Stimulated activated CD4-positive, alpha-beta T cell treated with anti-CD3 and anti-CD28 coated beads, Interleukin-15, amount 100 ng/mL, for 24 hours (primary cell): ENCODE data around the gene NF1.
"Not testable (repeated sequence)": the region's sequence is repeated elsewhere in the genome, so short reads cannot be mapped to it uniquely, and the experiment has no call there.

Experiments used
- DNase-seq: peaks from one replicate; pipeline ENCODE4 v3.0.0-alpha.2; 2020

The NF1 gene

DNA sequence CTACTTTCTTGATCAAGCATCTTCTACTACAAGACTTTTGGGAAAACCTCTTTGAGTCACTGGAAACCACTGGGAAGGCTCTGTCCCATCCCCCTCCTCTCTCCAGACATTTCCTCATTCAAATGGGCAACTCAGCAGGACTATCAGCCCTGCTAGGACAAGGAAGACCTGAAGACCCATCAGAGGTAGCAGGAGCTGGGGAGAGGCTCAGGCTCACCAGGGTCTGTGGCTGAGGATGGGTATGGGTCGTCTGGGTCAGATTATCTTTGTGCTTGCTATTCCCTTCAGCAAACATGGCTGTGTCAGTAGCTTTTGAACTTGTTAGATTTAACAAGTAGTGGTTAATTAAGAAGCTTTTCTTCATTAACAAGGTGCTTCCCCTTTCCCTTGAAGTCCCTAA lies 15.0 kb upstream of the NF1 start:
- no peak for DNase-seq

GRCh38 chr17:31085563-31085962 lies 9.2 kb upstream of the NF1 start:
- DNase-seq = no peak

DNA sequence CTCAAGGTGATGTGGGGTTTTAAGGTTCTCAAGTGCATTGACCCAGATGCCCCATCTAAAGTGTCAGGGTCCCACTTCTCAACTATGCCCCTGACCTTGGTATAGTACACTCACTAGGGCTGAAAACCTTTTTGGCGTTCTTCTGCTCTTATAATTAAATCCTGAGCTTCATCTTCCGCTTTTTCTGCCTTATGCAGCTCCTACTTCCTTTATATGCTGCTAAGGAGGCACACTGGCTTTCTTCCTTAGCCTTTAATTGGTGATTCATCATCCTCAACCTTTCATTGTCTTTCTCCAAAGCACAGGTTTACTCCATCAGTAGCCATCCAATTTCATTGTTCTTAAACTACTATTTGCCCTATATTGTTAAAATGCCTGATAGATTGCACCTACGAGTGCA lies 5.3 kb upstream of the NF1 start:
- no peak for DNase-seq

GRCh38 chr17:31090650-31091049 lies 4.1 kb upstream of the NF1 start:
- not testable (repeated sequence) for DNase-seq

DNA sequence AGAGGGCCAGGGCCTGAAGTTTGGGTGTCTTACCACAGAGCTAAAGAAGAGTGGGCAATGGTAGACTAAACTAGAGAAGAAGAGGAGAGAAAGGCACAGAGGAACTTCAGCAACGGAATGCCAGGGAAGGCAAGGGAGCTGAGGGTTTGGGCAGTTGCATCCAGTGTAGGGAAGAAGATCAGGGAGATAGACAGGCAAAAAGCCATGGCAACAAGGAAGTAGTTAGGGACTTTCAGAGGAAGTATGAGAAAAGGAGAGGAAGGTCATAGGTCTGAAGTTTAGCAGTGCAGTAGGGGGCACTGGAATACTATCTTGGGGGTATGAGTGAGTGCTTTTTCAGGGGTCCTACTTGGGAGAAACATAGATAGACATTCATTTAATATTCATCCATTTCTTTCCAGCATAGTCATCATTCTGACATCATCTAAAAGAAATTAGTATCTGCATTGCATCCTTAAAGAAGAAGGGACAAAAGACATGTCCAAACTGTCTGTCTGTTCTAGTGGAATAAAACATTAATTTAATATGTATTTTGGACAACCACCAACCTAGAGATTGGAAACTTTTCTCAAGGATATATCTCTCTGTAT lies 2.2 kb upstream of the NF1 start:
- DNase-seq = no peak

GRCh38 chr17:31093866-31094599 lies 744 bp upstream of the NF1 start:
- DNase-seq = no peak

- peak; percentile 26 for DNase-seq
Measured at GRCh38 chr17:31095236-31096105, 694 bp downstream of the NF1 start.

DNA sequence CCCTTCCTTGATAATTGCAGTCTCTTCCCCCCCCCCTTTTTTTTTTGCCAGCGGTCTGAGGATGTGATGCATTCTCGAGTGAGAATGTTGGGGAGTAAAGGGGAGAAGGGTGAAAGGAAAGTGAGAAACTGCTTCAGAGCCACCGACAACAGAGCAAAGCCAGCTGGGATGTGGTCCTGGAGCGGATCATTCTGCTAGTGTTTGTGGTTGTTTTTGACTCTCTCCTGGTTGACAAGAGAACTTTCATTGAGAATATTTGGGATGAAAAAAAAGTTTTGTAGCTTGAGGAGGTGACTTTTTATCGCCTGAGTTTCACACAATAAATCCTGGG lies 1.3 kb downstream of the NF1 start:
- DNase-seq = no peak

DNA sequence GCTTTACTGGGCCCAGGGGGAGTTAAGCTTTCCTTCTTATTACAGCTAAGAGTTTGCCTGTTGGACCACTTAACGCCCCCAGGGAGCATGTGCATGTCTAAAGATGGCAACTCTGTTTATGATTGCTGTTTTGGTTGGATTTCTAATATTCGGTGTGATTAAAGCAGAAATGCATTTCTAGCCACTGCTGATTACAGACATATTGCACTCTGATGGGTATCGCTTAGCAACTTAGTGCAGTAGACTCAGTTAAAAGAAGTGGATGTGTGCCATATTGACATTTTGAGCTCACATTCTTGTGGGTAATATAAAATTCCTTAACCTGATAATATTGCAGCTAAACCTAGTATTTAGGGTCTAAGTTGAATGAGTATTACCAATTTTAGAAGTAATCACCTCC lies 4.2 kb downstream of the NF1 start:
- DNase-seq = no peak

- no peak for DNase-seq
Measured at GRCh38 chr17:31100840-31101459, 6.2 kb downstream of the NF1 start.

- no peak for DNase-seq
Measured at GRCh38 chr17:31101943-31102342, 7.2 kb downstream of the NF1 start.

GRCh38 chr17:31105991-31106390 lies 11.2 kb downstream of the NF1 start:
- DNase-seq = no peak

DNA sequence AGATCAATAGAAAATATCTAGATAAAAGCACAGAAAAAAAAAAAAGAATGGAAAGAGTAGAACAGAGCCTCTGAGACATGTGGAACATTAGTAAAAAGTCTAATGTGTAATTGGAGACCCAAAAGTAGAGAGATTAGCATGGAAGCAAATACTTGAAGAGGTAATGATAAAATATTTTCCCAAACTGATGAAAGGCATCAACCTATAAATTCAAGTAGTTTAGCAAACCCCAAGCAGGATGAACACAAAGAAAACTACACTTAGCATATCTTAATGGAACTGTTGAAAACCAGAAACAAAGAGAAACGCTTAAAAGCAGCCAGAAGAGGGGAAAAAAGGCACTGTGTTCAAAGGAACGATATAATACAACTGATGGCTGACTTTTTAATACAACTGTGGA lies 16.4 kb downstream of the NF1 start:
- DNase-seq = no peak

- no peak for DNase-seq
Measured at GRCh38 chr17:31112001-31112661, 17.4 kb downstream of the NF1 start.

- not testable (repeated sequence) for DNase-seq
Measured at GRCh38 chr17:31113368-31113767, 18.6 kb downstream of the NF1 start.

- DNase-seq = no peak
Measured at GRCh38 chr17:31113939-31114338, 19.2 kb downstream of the NF1 start.

DNA sequence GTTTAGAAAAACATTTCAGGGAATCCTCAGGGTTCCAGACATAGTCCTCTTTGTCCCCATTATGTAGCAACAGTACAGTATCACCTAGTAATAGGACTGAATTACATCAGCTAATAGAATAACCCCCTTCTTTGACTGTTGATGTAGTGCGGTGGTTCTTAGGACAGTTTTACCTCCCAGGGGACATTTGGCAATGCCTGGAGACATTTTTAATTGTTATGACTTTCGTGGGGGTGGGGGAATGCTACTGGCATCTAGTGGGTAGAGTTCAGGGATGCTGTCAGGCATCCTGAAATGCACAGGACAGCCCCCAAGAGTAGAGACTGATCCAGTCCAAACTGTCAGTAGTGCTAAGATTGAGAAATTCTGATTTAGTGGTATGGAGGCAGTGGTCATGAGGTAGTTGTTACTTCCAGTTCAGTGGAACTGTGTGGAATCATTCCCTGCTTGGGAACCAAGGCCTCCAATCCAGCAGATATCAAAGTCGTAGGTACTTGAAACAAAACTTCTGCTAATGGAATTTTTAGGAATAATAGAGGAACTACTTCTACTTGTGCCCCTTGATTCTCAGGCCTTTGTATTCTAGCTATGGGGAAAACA lies 20.3 kb downstream of the NF1 start:
- no peak for DNase-seq

DNA sequence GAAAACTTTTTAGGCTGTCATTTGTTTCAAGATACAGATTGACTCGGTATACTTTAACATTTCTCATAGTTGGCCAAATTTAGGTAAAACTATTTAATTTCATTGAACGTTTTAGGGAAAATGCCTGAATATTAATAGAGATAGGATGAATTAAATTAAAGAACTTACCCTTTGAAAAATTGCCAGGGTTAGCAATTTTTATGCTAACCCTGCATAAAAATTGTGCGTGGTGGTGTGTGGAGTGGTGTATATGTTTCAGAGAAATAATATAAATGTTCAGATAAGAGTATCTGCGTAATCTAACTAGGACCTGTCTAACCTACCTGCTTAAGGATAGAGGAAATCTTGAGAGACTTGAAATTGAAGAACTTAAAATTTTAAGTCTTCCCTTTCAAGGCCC lies 21.4 kb downstream of the NF1 start:
- DNase-seq = no peak

- no peak for DNase-seq
Measured at GRCh38 chr17:31122746-31123145, 28.0 kb downstream of the NF1 start.

- DNase-seq = no peak
Measured at GRCh38 chr17:31126318-31126717, 31.5 kb downstream of the NF1 start.

GRCh38 chr17:31128241-31128640 lies 33.5 kb downstream of the NF1 start:
- no peak for DNase-seq
